ENCODE measurements around the gene BTBD10.
"Not testable (repeated sequence)": the region's sequence is repeated elsewhere in the genome, so short reads cannot be mapped to it uniquely, and the experiment has no call there.

DNA sequence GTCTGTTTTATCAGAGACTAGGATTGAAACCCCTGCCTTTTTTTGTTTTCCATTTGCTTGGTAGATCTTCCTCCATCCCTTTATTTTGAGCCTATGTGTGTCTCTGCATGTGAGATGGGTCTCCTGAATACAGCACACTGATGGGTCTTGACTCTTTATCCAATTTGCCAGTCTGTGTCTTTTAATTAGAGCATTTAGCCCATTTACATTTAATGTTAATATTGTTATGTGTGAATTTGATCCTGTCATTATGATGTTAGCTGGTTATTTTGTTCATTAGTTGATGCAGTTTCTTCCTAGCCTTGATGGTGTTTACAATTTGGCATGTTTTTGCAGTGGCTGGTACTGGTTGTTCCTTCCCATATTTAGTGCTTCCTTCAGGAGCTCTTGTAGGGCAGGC lies 64.7 kb downstream of the BTBD10 start:
- TF ChIP-seq, protein P1, sequence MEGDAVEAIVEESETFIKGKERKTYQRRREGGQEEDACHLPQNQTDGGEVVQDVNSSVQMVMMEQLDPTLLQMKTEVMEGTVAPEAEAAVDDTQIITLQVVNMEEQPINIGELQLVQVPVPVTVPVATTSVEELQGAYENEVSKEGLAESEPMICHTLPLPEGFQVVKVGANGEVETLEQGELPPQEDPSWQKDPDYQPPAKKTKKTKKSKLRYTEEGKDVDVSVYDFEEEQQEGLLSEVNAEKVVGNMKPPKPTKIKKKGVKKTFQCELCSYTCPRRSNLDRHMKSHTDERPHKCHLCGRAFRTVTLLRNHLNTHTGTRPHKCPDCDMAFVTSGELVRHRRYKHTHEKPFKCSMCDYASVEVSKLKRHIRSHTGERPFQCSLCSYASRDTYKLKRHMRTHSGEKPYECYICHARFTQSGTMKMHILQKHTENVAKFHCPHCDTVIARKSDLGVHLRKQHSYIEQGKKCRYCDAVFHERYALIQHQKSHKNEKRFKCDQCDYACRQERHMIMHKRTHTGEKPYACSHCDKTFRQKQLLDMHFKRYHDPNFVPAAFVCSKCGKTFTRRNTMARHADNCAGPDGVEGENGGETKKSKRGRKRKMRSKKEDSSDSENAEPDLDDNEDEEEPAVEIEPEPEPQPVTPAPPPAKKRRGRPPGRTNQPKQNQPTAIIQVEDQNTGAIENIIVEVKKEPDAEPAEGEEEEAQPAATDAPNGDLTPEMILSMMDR (IDR thresholded peaks at IDR 0.05; ENCODE audit: low read depth, low read length) = not testable (repeated sequence)
- not testable (repeated sequence) for TF ChIP-seq EZH2phosphoT487 (IDR thresholded peaks at IDR 0.05; ENCODE audit: low read depth)

All from OCI-LY3 (cell line).